ENCODE measurements around the gene CCNK.

DNA sequence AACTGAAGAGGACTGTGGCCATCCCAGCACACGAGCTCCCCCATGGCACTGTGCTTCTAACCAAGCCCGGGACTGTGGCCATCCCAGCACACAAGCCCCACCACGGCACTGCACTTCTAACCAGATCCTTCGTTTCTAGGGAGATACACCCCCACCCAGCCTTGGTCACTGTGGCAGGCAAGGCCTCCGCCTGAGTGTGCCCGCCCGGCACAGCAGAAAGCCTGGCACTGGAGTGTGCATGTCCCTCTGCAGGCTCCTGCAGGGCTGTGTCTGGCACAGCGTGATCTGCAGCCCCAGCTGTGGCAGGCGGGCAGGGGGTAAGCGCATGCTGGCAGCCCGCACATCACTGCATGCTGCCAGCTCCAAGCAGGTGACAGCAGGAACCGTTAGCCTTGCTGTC lies 73.0 kb downstream of the CCNK start:
- TF ChIP-seq POLR2A (IDR thresholded peaks at IDR 0.05; ENCODE audit: low read length) (no peak), GATA1 (IDR thresholded peaks at IDR 0.05; ENCODE audit: low read depth, low read length) (no peak)
